SU-DHL-6 (cell line): ENCODE results near the gene VRTN.

ENCODE experiments used
- H2AFZ ChIP-seq: fragments of 200-600 bp; sonication (generic); 2 replicates; pipeline ENCODE4 v1.6.1; 2014; ENCODE audit warnings: low read depth, mild to moderate bottlenecking, moderate library complexity, mixed read lengths, antibody characterized with exemption, low read length; ENCODE audit not compliant: severe bottlenecking
- H3F3A ChIP-seq: fragments of 200-600 bp; shearing (Covaris generic); 2 replicates; pipeline ENCODE4 v1.6.0; 2016; ENCODE audit warnings: antibody characterized with exemption, mild to moderate bottlenecking; ENCODE audit not compliant: insufficient read depth
- H3K27ac ChIP-seq: fragments of 200-600 bp; sonication (generic); 2 replicates; pipeline ENCODE4 v1.5.1; 2016; ENCODE audit warnings: low read depth, mild to moderate bottlenecking, low read length, moderate library complexity, mixed read lengths
- H3K27me3 ChIP-seq: fragments of 200-600 bp; sonication (generic), shearing (Covaris generic); 2 replicates; pipeline ENCODE4 v1.6.0; 2014; ENCODE audit warnings: mild to moderate bottlenecking, low read length
- H3K36me3 ChIP-seq: fragments of 200-600 bp; sonication (generic); 2 replicates; pipeline ENCODE4 v1.6.1; 2014; ENCODE audit warnings: mild to moderate bottlenecking, low read length, mixed read lengths
- H3K4me2 ChIP-seq: fragments of 300-600, 200-600 bp; shearing (Covaris generic), sonication (generic); 2 replicates; pipeline ENCODE4 v1.6.0; 2014; ENCODE audit warnings: low read length, low read depth, mild to moderate bottlenecking; ENCODE audit not compliant: poor library complexity, severe bottlenecking
- H3K4me3 ChIP-seq: fragments of 200-600 bp; sonication (generic); 2 replicates; pipeline ENCODE4 v1.5.1; 2014; ENCODE audit warnings: antibody characterized with exemption, low read length, mild to moderate bottlenecking, mixed read lengths; ENCODE audit not compliant: insufficient read depth, poor library complexity, severe bottlenecking
- H3K79me2 ChIP-seq: fragments of 200-600 bp; sonication (generic); 2 replicates; pipeline ENCODE4 v1.6.1; 2014; ENCODE audit warnings: mild to moderate bottlenecking, low read length, moderate library complexity; ENCODE audit not compliant: insufficient read depth
- H3K9ac ChIP-seq: fragments of 200-600 bp; sonication (generic); 2 replicates; pipeline ENCODE4 v1.7.0; 2014; ENCODE audit warnings: mild to moderate bottlenecking, low read length
- H3K9me2 ChIP-seq: fragments of 200-600 bp; sonication (generic); replicated peaks from 2 replicates; pipeline ENCODE4 v1.6.1; 2014; ENCODE audit warnings: low read length; ENCODE audit not compliant: insufficient read depth
- H3K9me3 ChIP-seq: fragments of 200-600 bp; sonication (generic); 2 replicates; pipeline ENCODE4 v1.6.1; 2014; ENCODE audit warnings: low read length, mixed read lengths; ENCODE audit not compliant: insufficient read depth
- H4K20me1 ChIP-seq: fragments of 200-600 bp; sonication (generic); 2 replicates; pipeline ENCODE4 v1.6.1; 2014; ENCODE audit warnings: low read depth, mild to moderate bottlenecking, antibody characterized with exemption, low read length, moderate library complexity, mixed read lengths
- CTCF ChIP-seq: fragments of 200-600 bp; sonication (generic); IDR thresholded peaks from one replicate; pipeline ENCODE4 v1.5.1; 2017; ENCODE audit warnings: antibody characterized with exemption, mild to moderate bottlenecking, low read length, moderate library complexity; ENCODE audit not compliant: insufficient read depth, poor library complexity, severe bottlenecking
- EZH2phosphoT487 ChIP-seq: fragments of 200-600 bp; sonication (generic), shearing (Covaris generic); conservative IDR thresholded peaks from 2 replicates; pipeline ENCODE4 v1.6.1; 2018; ENCODE audit warnings: mild to moderate bottlenecking, antibody characterized with exemption, low read length, moderate library complexity, mixed read lengths

Gene VRTN

GRCh38 chr14:74404435-74404834, 56.2 kb downstream of the VRTN start:
- H2AFZ ChIP-seq, result no peak overlapping the region
- no peak overlapping the region for H3K4me2 ChIP-seq
- no peaks in the 10 kb centered on the region for H3F3A ChIP-seq
- H3K27ac ChIP-seq, result no peak overlapping the region
- no peaks in the 10 kb centered on the region for H3K9me2 ChIP-seq
- no peaks in the 10 kb centered on the region for H3K36me3 ChIP-seq
- no peaks in the 10 kb centered on the region for H3K9me3 ChIP-seq
- H3K9ac ChIP-seq, result no peak overlapping the region
- no peak for TF ChIP-seq CTCF
- no peak for TF ChIP-seq EZH2phosphoT487
- no peaks in the 10 kb centered on the region for H4K20me1 ChIP-seq
- no peaks in the 10 kb centered on the region for H3K79me2 ChIP-seq
- H3K4me3 ChIP-seq, result no peak overlapping the region
- no peaks in the 10 kb centered on the region for H3K27me3 ChIP-seq

- H3K9ac ChIP-seq, result no peak overlapping the region
- H3K4me3 ChIP-seq, result no peak overlapping the region
- H3K9me3 ChIP-seq, result no peaks in the 10 kb centered on the region
- no peaks in the 10 kb centered on the region for H3K27me3 ChIP-seq
- H4K20me1 ChIP-seq, result no peaks in the 10 kb centered on the region
- H3K27ac ChIP-seq, result no peak overlapping the region
- H3F3A ChIP-seq, result no peaks in the 10 kb centered on the region
- no peaks in the 10 kb centered on the region for H3K36me3 ChIP-seq
- no peak overlapping the region for H2AFZ ChIP-seq
- no peaks in the 10 kb centered on the region for H3K9me2 ChIP-seq
- no peaks in the 10 kb centered on the region for H3K79me2 ChIP-seq
- no peak overlapping the region for H3K4me2 ChIP-seq
- TF ChIP-seq CTCF (no peak), EZH2phosphoT487 (no peak)
Observed at GRCh38 chr14:74405663-74406062, 57.4 kb downstream of the VRTN start.

GRCh38 chr14:74407021-74407800, 58.9 kb downstream of the VRTN start:
- H4K20me1 ChIP-seq, result no peaks in the 10 kb centered on the region
- no peak for TF ChIP-seq EZH2phosphoT487
- H3K27me3 ChIP-seq, result no peaks in the 10 kb centered on the region
- H3K4me3 ChIP-seq, result no peak overlapping the region
- no peak overlapping the region for H3K27ac ChIP-seq
- H3K9me3 ChIP-seq, result no peaks in the 10 kb centered on the region
- no peaks in the 10 kb centered on the region for H3F3A ChIP-seq
- H3K4me2 ChIP-seq, result no peak overlapping the region
- no peak overlapping the region for H2AFZ ChIP-seq
- no peaks in the 10 kb centered on the region for H3K79me2 ChIP-seq
- no peaks in the 10 kb centered on the region for H3K36me3 ChIP-seq
- H3K9ac ChIP-seq, result no peak overlapping the region
- H3K9me2 ChIP-seq, result no peaks in the 10 kb centered on the region

- Histone ChIP-seq H3K9me3 (no peaks in the 10 kb centered on the region), H3K4me2 (no peak overlapping the region), H3K4me3 (no peak overlapping the region), H3K79me2 (no peaks in the 10 kb centered on the region), H3K27me3 (no peaks in the 10 kb centered on the region), H3K36me3 (no peaks in the 10 kb centered on the region), H3K9ac (no peak overlapping the region), H3F3A (no peaks in the 10 kb centered on the region), H3K9me2 (no peaks in the 10 kb centered on the region), H3K27ac (no peak overlapping the region), H4K20me1 (no peaks in the 10 kb centered on the region), H2AFZ (no peak overlapping the region)
- TF ChIP-seq EZH2phosphoT487, result no peak
- no peak for TF ChIP-seq CTCF
Observed at GRCh38 chr14:74407801-74408154, 59.5 kb downstream of the VRTN start.
